K562 (cell line): ENCODE results near the gene PPP1R3G. TPM values are rescaled to one million over a fixed set of nuclear protein-coding genes. Genes with fewer than 3 reads are reported as not detected.

Source experiments
- ATF4 ChIP-seq: fragments of 450-650 bp; formaldehyde crosslinking; IDR thresholded peaks from 2 replicates; pipeline ENCODE4 v1.4.0; 2022; ENCODE audit warnings: mild to moderate bottlenecking, moderate library complexity
- CBFA2T2 ChIP-seq: fragments of 450-650 bp; conservative IDR thresholded peaks from 2 replicates; pipeline ENCODE4 v1.6.1; 2017; ENCODE audit warnings: mild to moderate bottlenecking
- ETV1 ChIP-seq: fragments of 450-650 bp; conservative IDR thresholded peaks from 2 replicates; pipeline ENCODE4 v1.6.1; 2016; ENCODE audit warnings: missing genetic modification characterization, control low read depth, low read depth, missing compliant biosample characterization
- FOXO4 ChIP-seq: fragments of 450-650 bp; formaldehyde crosslinking; IDR thresholded peaks from 2 replicates; pipeline ENCODE4 v1.4.0; 2020; ENCODE audit warnings: mild to moderate bottlenecking, moderate library complexity
- HEY1 ChIP-seq: fragments of 250-450 bp; sonication (Bioruptor Pico); IDR thresholded peaks from 2 replicates; pipeline ENCODE4 v1.5.0; 2020; ENCODE audit warnings: mild to moderate bottlenecking, moderate library complexity, borderline replicate concordance
- MBD1 ChIP-seq: fragments of 250-450 bp; sonication (Bioruptor Pico); IDR thresholded peaks from 2 replicates; pipeline ENCODE4 v1.8.0; 2022; ENCODE audit warnings: inconsistent platforms
- MECOM ChIP-seq: fragments of 250-450 bp; sonication (Bioruptor Pico); IDR thresholded peaks from 2 replicates; pipeline ENCODE4 v1.8.0; 2022; ENCODE audit warnings: inconsistent platforms
- NUFIP1 ChIP-seq: fragments of 450-650 bp; IDR thresholded peaks from 2 replicates; pipeline ENCODE4 v1.6.1; 2018; ENCODE audit not compliant: partially characterized antibody
- PHF8 ChIP-seq: fragments of 200-600 bp; sonication (generic); IDR thresholded peaks from 2 replicates; pipeline ENCODE4 v1.6.1; 2012; ENCODE audit warnings: mixed run types, mild to moderate bottlenecking, inconsistent platforms, low read length, moderate library complexity, borderline replicate concordance
- RBBP5 ChIP-seq: fragments of 200-600 bp; sonication (generic); IDR thresholded peaks from 2 replicates; pipeline ENCODE4 v1.6.1; 2012; ENCODE audit warnings: borderline replicate concordance, mild to moderate bottlenecking, low read length, control low read depth, inconsistent platforms; ENCODE audit not compliant: insufficient read depth, poor library complexity, severe bottlenecking
- TGIF2 ChIP-seq: sonication (generic); formaldehyde crosslinking; IDR thresholded peaks from 2 replicates; pipeline ENCODE4 v1.8.1; 2022; ENCODE audit warnings: mild to moderate bottlenecking, missing genetic modification reagents, moderate library complexity
- TSHZ1 ChIP-seq: fragments of 250-450 bp; sonication (Bioruptor Pico); IDR thresholded peaks from 2 replicates; pipeline ENCODE4 v1.4.0; 2020; ENCODE audit warnings: mild to moderate bottlenecking, moderate library complexity
- ZBTB8A ChIP-seq: fragments of 450-650 bp; IDR thresholded peaks from 2 replicates; pipeline ENCODE4 v1.6.1; 2018; ENCODE audit warnings: mild to moderate bottlenecking, moderate library complexity; ENCODE audit not compliant: partially characterized antibody
- ZNF23 ChIP-seq: fragments of 250-450 bp; sonication (Bioruptor Pico); IDR thresholded peaks from 2 replicates; pipeline ENCODE4 v1.4.0; 2020; ENCODE audit warnings: mild to moderate bottlenecking
- ZNF431 ChIP-seq: sonication (generic); formaldehyde crosslinking; IDR thresholded peaks from 2 replicates; pipeline ENCODE4 v1.8.0; 2022; ENCODE audit warnings: mild to moderate bottlenecking, missing genetic modification reagents
- ZNF592 ChIP-seq: fragments of 450-650 bp; IDR thresholded peaks from 2 replicates; pipeline ENCODE4 v1.6.1; 2017; ENCODE audit warnings: antibody characterized with exemption, mild to moderate bottlenecking
- ZNF717 ChIP-seq: fragments of 250-450 bp; sonication (Bioruptor Pico); IDR thresholded peaks from 2 replicates; pipeline ENCODE4 v1.5.0; 2021
- polyA plus RNA-seq, 8 experiments: library from polyadenylated mRNA; depleted of rRNA in 4 of 8; stranded (reverse) in 5 of 8; unstranded in 3 of 8; fragments of >200 nt; fragmentation: Nextera tagmentation in 2 of 8; fragmentation: Illumina TruSeq in 1 of 8; extraction: Ambion mirVana in 2 of 8; extraction: Trizol in 1 of 8; gene quantifications; 2 replicates each; pipeline versions ENCODE4 v1.2.1 to v1.2.3, GENCODE V29; 2011 to 2014; ENCODE audit warnings: inconsistent platforms in 1 of 8, missing spikeins in 1 of 8
- total RNA-seq, 7 experiments: library from RNA; depleted of rRNA in 6 of 7; stranded (reverse); fragments of >200 nt in 6 of 7; fragmentation: Illumina TruSeq in 2 of 7; extraction: Trizol in 2 of 7; gene quantifications; 2 replicates each; pipeline versions ENCODE4 v1.2.1 to v1.2.3, GENCODE V29; 2011 to 2021; ENCODE audit warnings: low replicate concordance in 1 of 7

Gene PPP1R3G
- total and polyA plus RNA-seq, 9 of the 15 experiments (the other 6 are each of a cell fraction or from before 2014, with no cell fraction given) = 0.01 to 0.13 (median 0.01) TPM; not detected in 4

- TF ChIP-seq RBBP5 (peak; percentile 21), MECOM (CRISPR knock-in tag) (no peak), ZNF717 (CRISPR knock-in tag) (no peak), TSHZ1 (no peak), ZBTB8A (no peak), ZNF592 (peak; percentile 45; the same call in 1 of the 2 replicates), TGIF2 (CRISPR knock-in tag) (no peak), FOXO4 (CRISPR knock-in tag) (no peak), NUFIP1 (no peak), ATF4 (no peak), CBFA2T2 (no peak), ETV1 (tag) (no peak), MBD1 (no peak), ZNF431 (CRISPR knock-in tag) (no peak), HEY1 (no peak), ZNF23 (CRISPR knock-in tag) (no peak), PHF8 (peak; percentile 57; the same call in 1 of the 2 replicates)
Observed at GRCh38 chr6:5084360-5084780, 771 bp upstream of the PPP1R3G start (continued).
